ENCODE measurements around the gene SLC50A1.

- TF ChIP-seq, protein P1, sequence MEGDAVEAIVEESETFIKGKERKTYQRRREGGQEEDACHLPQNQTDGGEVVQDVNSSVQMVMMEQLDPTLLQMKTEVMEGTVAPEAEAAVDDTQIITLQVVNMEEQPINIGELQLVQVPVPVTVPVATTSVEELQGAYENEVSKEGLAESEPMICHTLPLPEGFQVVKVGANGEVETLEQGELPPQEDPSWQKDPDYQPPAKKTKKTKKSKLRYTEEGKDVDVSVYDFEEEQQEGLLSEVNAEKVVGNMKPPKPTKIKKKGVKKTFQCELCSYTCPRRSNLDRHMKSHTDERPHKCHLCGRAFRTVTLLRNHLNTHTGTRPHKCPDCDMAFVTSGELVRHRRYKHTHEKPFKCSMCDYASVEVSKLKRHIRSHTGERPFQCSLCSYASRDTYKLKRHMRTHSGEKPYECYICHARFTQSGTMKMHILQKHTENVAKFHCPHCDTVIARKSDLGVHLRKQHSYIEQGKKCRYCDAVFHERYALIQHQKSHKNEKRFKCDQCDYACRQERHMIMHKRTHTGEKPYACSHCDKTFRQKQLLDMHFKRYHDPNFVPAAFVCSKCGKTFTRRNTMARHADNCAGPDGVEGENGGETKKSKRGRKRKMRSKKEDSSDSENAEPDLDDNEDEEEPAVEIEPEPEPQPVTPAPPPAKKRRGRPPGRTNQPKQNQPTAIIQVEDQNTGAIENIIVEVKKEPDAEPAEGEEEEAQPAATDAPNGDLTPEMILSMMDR (IDR thresholded peaks at IDR 0.05 in 8 of 11, conservative IDR thresholded peaks at IDR 0.05 in 3 of 11), result no peak
- TF ChIP-seq POLR2A (IDR thresholded peaks at IDR 0.05), result no peak
- TF ChIP-seq POLR2AphosphoS5 (IDR thresholded peaks at IDR 0.05), result no peak
These were observed 13.3 kb upstream of the SLC50A1 start for GRCh38 chr1:155122308-155122707.
